ENCODE measurements around the gene ATP10A. TPM values are rescaled to one million over a fixed set of nuclear protein-coding genes. Genes with fewer than 3 reads are reported as not detected.

ATP10A gene
- total RNA-seq, 2 experiments from 2014 or later, result 0.06 TPM; not detected in 1

DNA sequence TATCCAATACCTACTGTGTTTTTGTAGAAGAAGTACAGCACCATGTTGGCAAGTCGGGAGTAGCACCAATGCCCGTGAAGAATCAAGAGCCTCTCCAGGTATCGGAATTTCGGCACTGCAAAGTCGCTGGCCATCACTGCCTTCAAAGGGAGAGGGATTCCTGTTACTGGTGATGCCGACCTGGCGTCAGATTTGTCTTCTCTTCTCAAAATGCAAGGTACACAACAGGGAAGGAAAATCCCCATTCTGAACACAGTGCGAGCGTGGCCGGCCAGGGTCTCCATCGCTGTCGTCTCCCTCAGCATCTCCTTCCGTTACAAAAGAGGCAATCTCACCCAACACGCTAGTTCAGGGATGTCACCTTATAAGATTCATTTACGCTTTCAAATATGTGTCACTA, 175.4 kb downstream of the ATP10A start:
- no peak overlapping the region for H3K4me2 ChIP-seq (ENCODE audit: low read length)
- no TSS peak for BruUV-seq (replicated peaks)
- H3K4me1 ChIP-seq (ENCODE audit: insufficient read depth, low read length, poor library complexity, severe bottlenecking), result no peaks in the 10 kb centered on the region
- ChIA-PET CTCF (ENCODE audit: unreplicated experiment) (no interaction called here), POLR2A (no interaction called here)
- H3K27ac ChIP-seq (ENCODE audit: low read depth, low read length, poor library complexity, severe bottlenecking), result no peak overlapping the region
- no peaks in the 10 kb centered on the region for H3K9me3 ChIP-seq (ENCODE audit: low read length)
- H3K36me3 ChIP-seq (ENCODE audit: insufficient read depth, low read length), result no peaks in the 10 kb centered on the region
- H4K20me1 ChIP-seq (ENCODE audit: insufficient read depth, low read length), result no peaks in the 10 kb centered on the region
- DNase-seq (ENCODE audit: low spot score), result no peak
- intact Hi-C loops (cut with micrococcal nuclease; ENCODE audit: unreplicated experiment), result no loop called here
- H3K4me3 ChIP-seq (ENCODE audit: low read depth, low read length, poor library complexity, severe bottlenecking), result no peak overlapping the region
- no peak for TF ChIP-seq EZH2phosphoT487 (IDR thresholded peaks at IDR 0.05; ENCODE audit: borderline replicate concordance, low read depth, low read length)
- TF ChIP-seq, protein P1, sequence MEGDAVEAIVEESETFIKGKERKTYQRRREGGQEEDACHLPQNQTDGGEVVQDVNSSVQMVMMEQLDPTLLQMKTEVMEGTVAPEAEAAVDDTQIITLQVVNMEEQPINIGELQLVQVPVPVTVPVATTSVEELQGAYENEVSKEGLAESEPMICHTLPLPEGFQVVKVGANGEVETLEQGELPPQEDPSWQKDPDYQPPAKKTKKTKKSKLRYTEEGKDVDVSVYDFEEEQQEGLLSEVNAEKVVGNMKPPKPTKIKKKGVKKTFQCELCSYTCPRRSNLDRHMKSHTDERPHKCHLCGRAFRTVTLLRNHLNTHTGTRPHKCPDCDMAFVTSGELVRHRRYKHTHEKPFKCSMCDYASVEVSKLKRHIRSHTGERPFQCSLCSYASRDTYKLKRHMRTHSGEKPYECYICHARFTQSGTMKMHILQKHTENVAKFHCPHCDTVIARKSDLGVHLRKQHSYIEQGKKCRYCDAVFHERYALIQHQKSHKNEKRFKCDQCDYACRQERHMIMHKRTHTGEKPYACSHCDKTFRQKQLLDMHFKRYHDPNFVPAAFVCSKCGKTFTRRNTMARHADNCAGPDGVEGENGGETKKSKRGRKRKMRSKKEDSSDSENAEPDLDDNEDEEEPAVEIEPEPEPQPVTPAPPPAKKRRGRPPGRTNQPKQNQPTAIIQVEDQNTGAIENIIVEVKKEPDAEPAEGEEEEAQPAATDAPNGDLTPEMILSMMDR (conservative IDR thresholded peaks at IDR 0.05; ENCODE audit: low read length), result no peak
- no peak overlapping the region for H2AFZ ChIP-seq (ENCODE audit: low read length)
- no peaks in the 10 kb centered on the region for H3K9me2 ChIP-seq (ENCODE audit: insufficient read depth, low read length)
- no peaks in the 10 kb centered on the region for H3K79me2 ChIP-seq (ENCODE audit: insufficient read depth, low read depth, low read length)

DNA sequence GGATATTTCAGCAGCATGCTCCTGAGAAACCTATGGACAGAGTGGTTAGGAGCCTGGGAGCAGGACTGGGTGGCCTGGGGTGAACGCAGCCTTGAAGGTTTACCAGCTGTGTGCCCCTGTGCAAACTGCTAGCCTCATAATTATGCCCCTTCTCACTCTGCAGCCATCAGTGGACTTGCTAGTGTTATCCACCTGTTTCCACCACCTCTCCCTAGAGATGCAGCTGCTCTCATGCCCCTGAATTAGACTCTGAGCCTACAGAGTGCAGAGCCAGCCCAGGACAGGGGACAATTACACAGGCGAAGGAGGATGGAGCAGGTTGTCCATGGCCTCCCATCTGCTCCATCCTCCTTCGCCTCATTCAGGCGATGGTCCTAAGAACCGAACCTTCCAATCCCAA, 175.9 kb downstream of the ATP10A start:
- intact Hi-C loops (cut with micrococcal nuclease; ENCODE audit: unreplicated experiment), result no loop called here
- Histone ChIP-seq H3K4me1 (ENCODE audit: insufficient read depth, low read length, poor library complexity, severe bottlenecking) (no peaks in the 10 kb centered on the region), H3K79me2 (ENCODE audit: insufficient read depth, low read depth, low read length) (no peaks in the 10 kb centered on the region), H3K4me2 (ENCODE audit: low read length) (no peak overlapping the region), H4K20me1 (ENCODE audit: insufficient read depth, low read length) (no peaks in the 10 kb centered on the region), H3K4me3 (ENCODE audit: low read depth, low read length, poor library complexity, severe bottlenecking) (no peak overlapping the region), H3K9me2 (ENCODE audit: insufficient read depth, low read length) (no peaks in the 10 kb centered on the region), H3K27ac (ENCODE audit: low read depth, low read length, poor library complexity, severe bottlenecking) (no peak overlapping the region), H3K9me3 (ENCODE audit: low read length) (no peaks in the 10 kb centered on the region), H2AFZ (ENCODE audit: low read length) (no peak overlapping the region), H3K36me3 (ENCODE audit: insufficient read depth, low read length) (no peaks in the 10 kb centered on the region)
- TF ChIP-seq, protein P1 (conservative IDR thresholded peaks at IDR 0.05; ENCODE audit: low read length), result no peak
- TF ChIP-seq EZH2phosphoT487 (IDR thresholded peaks at IDR 0.05; ENCODE audit: borderline replicate concordance, low read depth, low read length), result no peak
- no TSS peak for BruUV-seq (replicated peaks)
- ChIA-PET CTCF (ENCODE audit: unreplicated experiment) (no interaction called here), POLR2A (no interaction called here)
- no peak for DNase-seq (ENCODE audit: low spot score)

DNA sequence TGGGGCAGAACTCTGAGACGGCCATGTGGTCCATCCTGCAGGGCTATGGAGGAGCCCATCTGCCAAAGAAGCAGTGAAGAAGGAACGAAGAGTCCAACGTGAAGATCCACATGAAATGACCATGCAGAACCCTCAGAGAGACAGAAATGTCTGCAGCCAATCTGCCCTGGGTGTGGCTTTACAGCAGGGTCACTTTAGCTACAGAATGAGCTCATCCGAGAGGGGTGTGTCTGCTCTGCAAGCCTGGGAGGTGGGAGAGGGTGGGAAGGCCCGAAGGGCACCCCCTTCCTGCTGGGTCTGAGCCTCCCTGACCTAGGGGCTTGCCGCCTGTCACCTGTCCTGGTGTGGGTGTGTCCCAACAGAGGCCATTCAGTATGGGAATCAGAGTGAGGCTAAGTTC, 176.3 kb downstream of the ATP10A start:
- Histone ChIP-seq H3K4me1 (ENCODE audit: insufficient read depth, low read length, poor library complexity, severe bottlenecking) (no peaks in the 10 kb centered on the region), H4K20me1 (ENCODE audit: insufficient read depth, low read length) (no peaks in the 10 kb centered on the region), H3K36me3 (ENCODE audit: insufficient read depth, low read length) (no peaks in the 10 kb centered on the region), H3K4me3 (ENCODE audit: low read depth, low read length, poor library complexity, severe bottlenecking) (no peak overlapping the region), H3K27ac (ENCODE audit: low read depth, low read length, poor library complexity, severe bottlenecking) (no peak overlapping the region), H3K4me2 (ENCODE audit: low read length) (no peak overlapping the region), H3K79me2 (ENCODE audit: insufficient read depth, low read depth, low read length) (no peaks in the 10 kb centered on the region), H3K9me2 (ENCODE audit: insufficient read depth, low read length) (no peaks in the 10 kb centered on the region), H2AFZ (ENCODE audit: low read length) (no peak overlapping the region), H3K9me3 (ENCODE audit: low read length) (no peaks in the 10 kb centered on the region)
- TF ChIP-seq EZH2phosphoT487 (IDR thresholded peaks at IDR 0.05; ENCODE audit: borderline replicate concordance, low read depth, low read length), result no peak
- TF ChIP-seq, protein P1 (conservative IDR thresholded peaks at IDR 0.05; ENCODE audit: low read length), result no peak
- intact Hi-C loops (cut with micrococcal nuclease; ENCODE audit: unreplicated experiment), result no loop called here
- ChIA-PET CTCF (ENCODE audit: unreplicated experiment) (no interaction called here), POLR2A (no interaction called here)
- DNase-seq (ENCODE audit: low spot score), result no peak
- no TSS peak for BruUV-seq (replicated peaks)
